Liver (tissue), 9 donors: ENCODE data around the gene ZNF470. TPM values are rescaled to one million over a fixed set of nuclear protein-coding genes. Genes with fewer than 3 reads are reported as not detected.

Experiments used
- DNase-seq: peaks from one replicate; pipeline ENCODE4 v3.0.0-alpha.2; 2017; ENCODE audit warnings: low spot score
- H3K27ac ChIP-seq, 2 donors: one replicate each; pipeline ENCODE4 v1.7.0; 2013; ENCODE audit warnings: inconsistent platforms in 2 of 2, low read length in 2 of 2, control low read depth in 1 of 2, low read depth in 1 of 2, mild to moderate bottlenecking in 1 of 2
- H3K27me3 ChIP-seq, 4 donors: one replicate each; pipeline versions ENCODE4 v1.6.1 to v1.7.0; 2013; ENCODE audit warnings: low read length in 3 of 4, inconsistent platforms in 1 of 4, mild to moderate bottlenecking in 1 of 4, moderate library complexity in 1 of 4; ENCODE audit not compliant: control insufficient read depth in 4 of 4, insufficient read depth in 4 of 4
- H3K36me3 ChIP-seq, 4 donors: one replicate each; pipeline versions ENCODE4 v1.6.1 to v1.7.0; 2013; ENCODE audit warnings: low read length in 3 of 4, mild to moderate bottlenecking in 3 of 4, low read depth in 1 of 4, moderate library complexity in 1 of 4; ENCODE audit not compliant: control insufficient read depth in 4 of 4, insufficient read depth in 3 of 4
- H3K4me1 ChIP-seq, 4 donors: one replicate each; pipeline versions ENCODE4 v1.6.1 to v1.7.0; 2013; ENCODE audit warnings: low read length in 3 of 4, mild to moderate bottlenecking in 3 of 4, moderate library complexity in 1 of 4; ENCODE audit not compliant: control insufficient read depth in 4 of 4, insufficient read depth in 4 of 4
- H3K4me3 ChIP-seq, 3 donors: one replicate each; pipeline versions ENCODE4 v1.6.1 to v1.7.0; 2013; ENCODE audit warnings: low read length in 3 of 3, control low read depth in 1 of 3, low read depth in 1 of 3, mild to moderate bottlenecking in 1 of 3
- H3K9ac ChIP-seq, 2 donors: one replicate each; pipeline ENCODE4 v1.7.0; 2013; ENCODE audit warnings: low read length in 2 of 2, mild to moderate bottlenecking in 2 of 2, moderate library complexity in 2 of 2, control low read depth in 1 of 2, low read depth in 1 of 2
- H3K9me3 ChIP-seq, 4 donors: one replicate each; pipeline versions ENCODE4 v1.6.1 to v1.7.0; 2013; ENCODE audit warnings: low read length in 3 of 4; ENCODE audit not compliant: control insufficient read depth in 4 of 4
- EGR1 ChIP-seq, 2 donors: IDR thresholded peaks; 2 replicates each; pipeline ENCODE4 v1.6.1; 2016 to 2018; ENCODE audit warnings: antibody characterized with exemption in 2 of 2, low read depth in 2 of 2
- FOXA1 ChIP-seq: IDR thresholded peaks from 2 replicates; pipeline ENCODE4 v1.6.1; 2016; ENCODE audit warnings: antibody characterized with exemption
- FOXA2 ChIP-seq: IDR thresholded peaks from 2 replicates; pipeline ENCODE4 v1.6.1; 2016; ENCODE audit warnings: antibody characterized with exemption
- GABPA ChIP-seq, 2 donors: IDR thresholded peaks in 1 of 2; conservative IDR thresholded peaks in 1 of 2; 2 replicates each; pipeline ENCODE4 v1.6.1; 2016; ENCODE audit warnings: antibody characterized with exemption in 2 of 2, mild to moderate bottlenecking in 1 of 2, moderate library complexity in 1 of 2
- HNF4A ChIP-seq, 2 donors: conservative IDR thresholded peaks; 2 replicates each; pipeline ENCODE4 v1.6.1; 2016; ENCODE audit warnings: antibody characterized with exemption in 2 of 2, mild to moderate bottlenecking in 2 of 2
- HNF4G ChIP-seq: IDR thresholded peaks from 2 replicates; pipeline ENCODE4 v1.6.1; 2016; ENCODE audit warnings: antibody characterized with exemption
- JUND ChIP-seq, 2 donors: IDR thresholded peaks; 2 replicates each; pipeline ENCODE4 v1.6.1; 2016; ENCODE audit warnings: antibody characterized with exemption in 2 of 2
- NR2F2 ChIP-seq: IDR thresholded peaks from 2 replicates; pipeline ENCODE4 v1.6.1; 2016; ENCODE audit warnings: antibody characterized with exemption
- RAD21 ChIP-seq, 2 donors: IDR thresholded peaks; 2 replicates each; pipeline ENCODE4 v1.6.1; 2016; ENCODE audit warnings: antibody characterized with exemption in 2 of 2, mild to moderate bottlenecking in 2 of 2
- RXRA ChIP-seq, 2 donors: IDR thresholded peaks; 2 replicates each; pipeline ENCODE4 v1.6.1; 2017 to 2018; ENCODE audit warnings: antibody characterized with exemption in 2 of 2, mild to moderate bottlenecking in 1 of 2
- SP1 ChIP-seq: IDR thresholded peaks from 2 replicates; pipeline ENCODE4 v1.6.1; 2018; ENCODE audit warnings: antibody characterized with exemption, mild to moderate bottlenecking
- TAF1 ChIP-seq: conservative IDR thresholded peaks from 2 replicates; pipeline ENCODE4 v1.6.1; 2016; ENCODE audit warnings: antibody characterized with exemption, mild to moderate bottlenecking
- YY1 ChIP-seq: IDR thresholded peaks from 2 replicates; pipeline ENCODE4 v1.6.1; 2016; ENCODE audit warnings: antibody characterized with exemption, mild to moderate bottlenecking
- WGBS: extraction: QIAGEN DNeasy Blood & Tissue Kit; methylation state at CpG from one replicate; pipeline ENCODE4 v1.1.7; 2013; 5-methylcytosine and 5-hydroxymethylcytosine counted together
- polyA plus RNA-seq, 2 donors: library from polyadenylated mRNA; stranded (reverse) in 1 of 2; unstranded in 1 of 2; fragments of 200-250 nt in 1 of 2; fragments of >200 nt in 1 of 2; fragmentation: Nextera tagmentation in 1 of 2; extraction: Ambion mirVana in 1 of 2; gene quantifications; one replicate each; pipeline versions ENCODE4 v1.2.1 to v1.2.3, GENCODE V29; 2013 to 2015
- total RNA-seq, 2 donors: library from RNA; depleted of rRNA; stranded (reverse); fragments of >200 nt; gene quantifications; one replicate each; pipeline ENCODE4 v1.2.3, GENCODE V29; 2014
- TF ChIP-seq, protein P1 (sequence below): IDR thresholded peaks from 2 replicates; pipeline ENCODE4 v1.6.1; 2016; ENCODE audit warnings: antibody characterized with exemption
- TF ChIP-seq, protein P2 (sequence below): IDR thresholded peaks from 2 replicates; pipeline ENCODE4 v1.6.1; 2016; ENCODE audit warnings: antibody characterized with exemption, mild to moderate bottlenecking
- TF ChIP-seq, protein P3 (sequence below): IDR thresholded peaks from 2 replicates; pipeline ENCODE4 v1.6.1; 2016; ENCODE audit warnings: antibody characterized with exemption
- TF ChIP-seq, protein P4 (sequence below): IDR thresholded peaks from 2 replicates; pipeline ENCODE4 v1.6.1; 2016; ENCODE audit warnings: antibody characterized with exemption
- TF ChIP-seq, protein P5 (sequence below): fragments of 150-350 bp; IDR thresholded peaks from 2 replicates; pipeline ENCODE4 v1.5.1; 2017; ENCODE audit warnings: improper control_type of control experiment, low read depth, low read length; ENCODE audit not compliant: missing input control
- donor health status: healthy.
- donor health status: healthy.
- donor health status: healthy.
- donor health status: healthy.
- donor health status: healthy.

The ZNF470 gene
- total and polyA plus RNA-seq, 4 donors: 0.95 to 2.8 (median 1.5) TPM

DNA sequence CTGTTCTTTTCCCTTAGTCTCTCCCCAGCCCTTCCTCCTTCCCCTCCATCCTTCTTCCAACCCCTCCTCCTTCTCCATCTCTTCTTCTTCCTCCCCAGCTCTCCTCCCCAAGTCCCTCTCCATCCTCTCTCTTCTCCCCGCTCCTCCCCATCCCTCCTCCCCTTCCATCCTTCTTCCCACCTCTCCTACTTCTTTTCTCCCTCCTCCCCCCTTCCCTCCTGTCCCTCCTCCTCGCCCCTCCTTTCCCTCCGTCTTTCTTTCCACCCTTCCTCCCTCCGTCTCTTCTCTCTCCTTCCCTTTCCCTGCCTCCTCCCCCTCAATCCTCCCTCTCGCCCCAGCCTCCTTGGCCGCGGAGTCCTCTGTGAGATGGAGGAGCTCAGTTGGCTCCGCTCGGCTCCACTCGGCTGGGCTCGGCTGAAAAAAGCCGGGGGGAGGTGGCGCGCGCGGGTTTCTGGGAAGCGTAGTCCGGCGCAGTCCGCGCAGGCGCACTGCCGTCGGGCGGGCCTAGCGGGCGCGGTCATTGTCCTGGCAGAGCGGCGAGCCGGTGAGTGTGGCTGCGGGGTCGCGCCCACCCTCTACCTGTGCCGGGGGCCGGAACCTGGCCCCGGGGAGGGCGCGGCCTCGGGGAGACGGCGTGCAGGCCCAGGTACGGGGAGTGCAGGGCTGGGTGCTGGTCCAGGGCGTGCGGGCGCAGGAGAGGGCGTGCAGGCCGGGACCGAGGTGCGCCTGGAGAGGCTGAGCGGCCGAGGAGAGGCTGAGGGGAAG is 27.7 kb downstream of the ZNF470 start, which contains the start of gene ZNF71:
ZNF71 (plus strand) TSS at position 520 of the 765 bp plus-strand sequence. CDS start 6,257 bp downstream, outside the sequence.
- Histone ChIP-seq H3K27ac (peak within 1 kb of the TSS; percentile 25 to 36), H3K9ac (peak within 1 kb of the TSS; percentile 29 to 62), H3K9me3 (peaks cover 14 to 36% (median 29%) of the 10 kb centered on the region in 4 donors), H3K4me3 (peak within 1 kb of the TSS; percentile 65 to 90 (median 86)), H3K36me3 (peaks cover 0 to 4% (median 2%) of the 10 kb centered on the region in 4 donors), H3K27me3 (no peaks in the 10 kb centered on the region), H3K4me1 (peaks cover 0 to 4% (median 2%) of the 10 kb centered on the region in 4 donors)
- DNase-seq: peak; percentile 84
- WGBS: 2% methylated on average over 52 of the region's 52 CpGs
- no peak for TF ChIP-seq RAD21 (IDR thresholded peaks at IDR 0.05)
- peak in 1 of 2 donors; percentile 76 for TF ChIP-seq GABPA (IDR thresholded peaks at IDR 0.05 in 1 of 2, conservative IDR thresholded peaks at IDR 0.05 in 1 of 2)
- TF ChIP-seq YY1: peak; percentile 32

DNA sequence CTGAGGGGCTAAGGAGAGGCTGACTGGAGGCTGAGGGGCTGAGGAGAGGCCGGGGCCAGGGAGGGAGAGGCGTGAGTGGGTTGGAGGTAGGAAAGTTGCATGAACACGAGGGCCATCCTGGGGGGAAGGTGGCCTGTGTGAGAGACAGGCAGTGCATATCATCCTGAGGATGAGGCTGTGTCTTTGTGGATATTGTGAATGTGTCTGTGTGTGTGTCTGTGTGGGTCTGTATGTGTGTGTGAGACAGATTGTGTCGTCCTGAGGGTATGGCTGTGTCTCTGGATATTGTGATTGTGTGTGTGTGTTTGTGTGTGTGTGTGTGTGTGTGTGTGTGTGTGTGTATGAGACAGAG is 28.3 kb downstream of the ZNF470 start:
- WGBS: 3% methylated on average over 4 of the region's 4 CpGs
- Histone ChIP-seq H3K4me1 (peaks cover 0 to 4% (median 2%) of the 10 kb centered on the region in 4 donors), H3K27ac (peak overlapping the region; percentile 25 to 36), H3K9me3 (peaks cover 10 to 32% (median 24%) of the 10 kb centered on the region in 4 donors), H3K4me3 (peak overlapping the region; percentile 65 to 90 (median 86)), H3K27me3 (no peaks in the 10 kb centered on the region), H3K9ac (peak overlapping the region; percentile 29 to 62), H3K36me3 (peaks cover 0 to 4% (median 2%) of the 10 kb centered on the region in 4 donors)
- TF ChIP-seq, protein P1, sequence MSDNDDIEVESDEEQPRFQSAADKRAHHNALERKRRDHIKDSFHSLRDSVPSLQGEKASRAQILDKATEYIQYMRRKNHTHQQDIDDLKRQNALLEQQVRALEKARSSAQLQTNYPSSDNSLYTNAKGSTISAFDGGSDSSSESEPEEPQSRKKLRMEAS: no peak
- TF ChIP-seq, protein P2, sequence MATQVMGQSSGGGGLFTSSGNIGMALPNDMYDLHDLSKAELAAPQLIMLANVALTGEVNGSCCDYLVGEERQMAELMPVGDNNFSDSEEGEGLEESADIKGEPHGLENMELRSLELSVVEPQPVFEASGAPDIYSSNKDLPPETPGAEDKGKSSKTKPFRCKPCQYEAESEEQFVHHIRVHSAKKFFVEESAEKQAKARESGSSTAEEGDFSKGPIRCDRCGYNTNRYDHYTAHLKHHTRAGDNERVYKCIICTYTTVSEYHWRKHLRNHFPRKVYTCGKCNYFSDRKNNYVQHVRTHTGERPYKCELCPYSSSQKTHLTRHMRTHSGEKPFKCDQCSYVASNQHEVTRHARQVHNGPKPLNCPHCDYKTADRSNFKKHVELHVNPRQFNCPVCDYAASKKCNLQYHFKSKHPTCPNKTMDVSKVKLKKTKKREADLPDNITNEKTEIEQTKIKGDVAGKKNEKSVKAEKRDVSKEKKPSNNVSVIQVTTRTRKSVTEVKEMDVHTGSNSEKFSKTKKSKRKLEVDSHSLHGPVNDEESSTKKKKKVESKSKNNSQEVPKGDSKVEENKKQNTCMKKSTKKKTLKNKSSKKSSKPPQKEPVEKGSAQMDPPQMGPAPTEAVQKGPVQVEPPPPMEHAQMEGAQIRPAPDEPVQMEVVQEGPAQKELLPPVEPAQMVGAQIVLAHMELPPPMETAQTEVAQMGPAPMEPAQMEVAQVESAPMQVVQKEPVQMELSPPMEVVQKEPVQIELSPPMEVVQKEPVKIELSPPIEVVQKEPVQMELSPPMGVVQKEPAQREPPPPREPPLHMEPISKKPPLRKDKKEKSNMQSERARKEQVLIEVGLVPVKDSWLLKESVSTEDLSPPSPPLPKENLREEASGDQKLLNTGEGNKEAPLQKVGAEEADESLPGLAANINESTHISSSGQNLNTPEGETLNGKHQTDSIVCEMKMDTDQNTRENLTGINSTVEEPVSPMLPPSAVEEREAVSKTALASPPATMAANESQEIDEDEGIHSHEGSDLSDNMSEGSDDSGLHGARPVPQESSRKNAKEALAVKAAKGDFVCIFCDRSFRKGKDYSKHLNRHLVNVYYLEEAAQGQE: no peak
- TF ChIP-seq RAD21 (IDR thresholded peaks at IDR 0.05) (no peak), HNF4G (no peak), NR2F2 (no peak), SP1 (no peak), JUND (IDR thresholded peaks at IDR 0.05) (no peak), FOXA2 (no peak), RXRA (IDR thresholded peaks at IDR 0.05) (no peak), EGR1 (IDR thresholded peaks at IDR 0.05; ENCODE audit: low read depth in 2 of 2) (no peak), YY1 (no peak), TAF1 (no peak), FOXA1 (no peak), HNF4A (conservative IDR thresholded peaks at IDR 0.05) (no peak), GABPA (IDR thresholded peaks at IDR 0.05 in 1 of 2, conservative IDR thresholded peaks at IDR 0.05 in 1 of 2) (no peak)
- TF ChIP-seq, protein P3, sequence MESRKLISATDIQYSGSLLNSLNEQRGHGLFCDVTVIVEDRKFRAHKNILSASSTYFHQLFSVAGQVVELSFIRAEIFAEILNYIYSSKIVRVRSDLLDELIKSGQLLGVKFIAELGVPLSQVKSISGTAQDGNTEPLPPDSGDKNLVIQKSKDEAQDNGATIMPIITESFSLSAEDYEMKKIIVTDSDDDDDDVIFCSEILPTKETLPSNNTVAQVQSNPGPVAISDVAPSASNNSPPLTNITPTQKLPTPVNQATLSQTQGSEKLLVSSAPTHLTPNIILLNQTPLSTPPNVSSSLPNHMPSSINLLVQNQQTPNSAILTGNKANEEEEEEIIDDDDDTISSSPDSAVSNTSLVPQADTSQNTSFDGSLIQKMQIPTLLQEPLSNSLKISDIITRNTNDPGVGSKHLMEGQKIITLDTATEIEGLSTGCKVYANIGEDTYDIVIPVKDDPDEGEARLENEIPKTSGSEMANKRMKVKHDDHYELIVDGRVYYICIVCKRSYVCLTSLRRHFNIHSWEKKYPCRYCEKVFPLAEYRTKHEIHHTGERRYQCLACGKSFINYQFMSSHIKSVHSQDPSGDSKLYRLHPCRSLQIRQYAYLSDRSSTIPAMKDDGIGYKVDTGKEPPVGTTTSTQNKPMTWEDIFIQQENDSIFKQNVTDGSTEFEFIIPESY: no peak
- TF ChIP-seq, protein P4, sequence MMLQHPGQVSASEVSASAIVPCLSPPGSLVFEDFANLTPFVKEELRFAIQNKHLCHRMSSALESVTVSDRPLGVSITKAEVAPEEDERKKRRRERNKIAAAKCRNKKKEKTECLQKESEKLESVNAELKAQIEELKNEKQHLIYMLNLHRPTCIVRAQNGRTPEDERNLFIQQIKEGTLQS: no peak
- TF ChIP-seq, protein P5, sequence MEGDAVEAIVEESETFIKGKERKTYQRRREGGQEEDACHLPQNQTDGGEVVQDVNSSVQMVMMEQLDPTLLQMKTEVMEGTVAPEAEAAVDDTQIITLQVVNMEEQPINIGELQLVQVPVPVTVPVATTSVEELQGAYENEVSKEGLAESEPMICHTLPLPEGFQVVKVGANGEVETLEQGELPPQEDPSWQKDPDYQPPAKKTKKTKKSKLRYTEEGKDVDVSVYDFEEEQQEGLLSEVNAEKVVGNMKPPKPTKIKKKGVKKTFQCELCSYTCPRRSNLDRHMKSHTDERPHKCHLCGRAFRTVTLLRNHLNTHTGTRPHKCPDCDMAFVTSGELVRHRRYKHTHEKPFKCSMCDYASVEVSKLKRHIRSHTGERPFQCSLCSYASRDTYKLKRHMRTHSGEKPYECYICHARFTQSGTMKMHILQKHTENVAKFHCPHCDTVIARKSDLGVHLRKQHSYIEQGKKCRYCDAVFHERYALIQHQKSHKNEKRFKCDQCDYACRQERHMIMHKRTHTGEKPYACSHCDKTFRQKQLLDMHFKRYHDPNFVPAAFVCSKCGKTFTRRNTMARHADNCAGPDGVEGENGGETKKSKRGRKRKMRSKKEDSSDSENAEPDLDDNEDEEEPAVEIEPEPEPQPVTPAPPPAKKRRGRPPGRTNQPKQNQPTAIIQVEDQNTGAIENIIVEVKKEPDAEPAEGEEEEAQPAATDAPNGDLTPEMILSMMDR: no peak
- no peak for DNase-seq
